ENCODE measurements around the gene PHLPP2.
"Not testable (repeated sequence)": the region's sequence is repeated elsewhere in the genome, so short reads cannot be mapped to it uniquely, and the experiment has no call there.

The PHLPP2 gene

DNA sequence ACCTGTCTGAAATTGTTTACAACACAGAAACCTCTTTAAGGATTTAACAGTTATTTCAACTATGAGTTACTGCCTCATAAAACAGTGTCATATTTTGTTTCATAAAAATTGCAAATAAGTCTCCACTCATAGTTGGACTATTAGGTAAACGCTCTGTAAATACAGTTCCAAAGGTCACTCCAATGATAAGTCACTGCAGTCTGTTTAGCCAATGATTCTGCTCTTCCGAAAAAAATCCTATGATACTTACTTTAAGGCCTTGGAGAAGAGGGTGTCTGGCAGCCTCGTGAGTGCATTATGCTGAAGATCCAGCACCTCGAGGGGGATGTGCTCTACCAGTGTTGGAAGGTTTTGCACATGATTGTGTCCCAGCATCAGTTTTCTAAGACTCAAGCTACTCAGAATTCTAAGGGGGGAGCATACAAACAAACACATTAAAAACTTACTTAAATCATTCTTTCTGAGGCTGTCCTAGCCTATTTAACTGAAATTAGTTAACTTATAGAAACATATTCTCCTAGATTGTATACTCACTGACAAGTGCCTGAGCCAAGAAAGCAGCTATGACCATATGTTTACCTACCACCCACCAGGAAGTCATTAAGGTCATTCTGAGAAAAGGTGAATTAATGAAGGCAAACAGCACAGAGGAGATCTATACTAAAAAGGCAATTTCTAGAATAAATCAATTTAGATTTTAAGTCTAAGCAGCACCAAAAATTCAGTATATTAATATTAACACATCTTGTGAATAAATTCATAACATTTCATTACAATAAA lies 57.4 kb downstream of the PHLPP2 start:
- peak; percentile 24 for DNase-seq

DNA sequence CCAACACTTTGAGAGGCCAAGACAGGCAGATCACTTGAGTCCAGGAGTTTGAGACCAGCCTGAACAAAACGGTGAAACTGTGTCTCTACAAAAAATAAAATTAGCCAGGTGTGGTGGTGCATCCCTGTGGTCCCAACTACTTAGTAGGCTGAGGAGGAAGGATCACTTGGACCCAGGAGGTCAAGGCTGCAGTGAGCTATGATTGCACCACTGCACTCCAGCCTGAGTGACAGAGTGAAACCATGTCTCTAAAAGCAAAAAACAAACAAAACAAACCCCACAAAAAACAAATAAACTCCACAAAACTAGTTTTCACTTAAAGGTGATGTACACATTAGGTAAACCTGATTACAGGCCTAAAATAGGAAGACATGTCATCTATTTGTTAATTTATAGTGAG lies 58.2 kb downstream of the PHLPP2 start:
- no peak for DNase-seq

DNA sequence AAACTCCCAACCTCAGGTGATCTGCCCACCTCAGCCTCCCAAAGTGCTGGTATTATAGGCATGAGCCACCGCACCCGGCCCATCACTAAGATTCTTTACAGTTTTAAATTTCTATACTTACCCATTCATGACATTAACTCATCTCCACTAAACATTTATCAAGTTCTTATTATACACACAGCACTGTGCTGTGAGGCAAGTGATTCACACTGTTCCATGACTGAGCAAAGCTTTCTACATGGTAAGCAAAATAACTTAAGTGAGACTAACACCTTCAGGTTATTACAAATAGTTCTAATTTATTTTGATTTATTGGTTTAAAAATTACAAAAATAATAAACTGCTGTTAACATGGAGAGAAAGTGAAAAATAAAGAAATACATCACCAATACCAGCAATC lies 65.0 kb downstream of the PHLPP2 start:
- DNase-seq: no peak

DNA sequence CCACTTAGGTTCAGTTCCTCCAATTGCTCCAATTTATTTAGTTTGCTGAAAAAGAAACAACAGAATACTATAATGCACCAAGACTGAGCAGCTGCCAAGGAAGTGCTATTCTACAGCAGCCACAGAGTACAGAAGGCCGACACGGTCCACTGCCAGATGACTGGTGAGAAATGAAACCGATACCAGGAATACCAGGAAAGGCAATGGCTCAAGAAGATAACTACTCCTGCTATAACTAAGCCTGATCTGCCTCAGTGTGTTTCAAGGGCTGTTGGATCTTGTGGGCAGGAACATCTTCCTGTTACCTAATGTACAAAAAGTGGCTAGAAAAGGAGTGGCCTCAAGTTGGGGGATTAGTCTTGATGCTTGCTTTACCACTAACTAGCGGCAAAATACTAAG lies 65.7 kb downstream of the PHLPP2 start:
- DNase-seq: no peak

DNA sequence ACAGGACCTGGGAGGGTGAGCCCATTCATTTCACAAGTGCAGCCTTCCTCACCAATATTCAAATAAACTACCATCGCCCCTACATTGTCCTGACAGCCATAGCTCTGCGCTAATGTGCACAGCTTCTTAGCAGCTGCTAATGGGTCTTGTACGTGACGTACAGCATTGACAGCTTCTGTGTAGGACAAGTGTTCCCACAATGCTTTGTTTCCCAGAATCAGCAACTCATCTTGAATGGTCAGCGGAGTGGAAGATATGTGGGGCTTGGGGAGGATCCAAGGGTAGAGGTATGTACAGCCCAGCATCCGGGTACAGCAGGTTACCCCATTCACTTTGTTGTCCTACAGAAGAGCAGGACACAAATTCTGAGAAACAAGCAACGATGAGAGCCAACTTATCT lies 74.8 kb downstream of the PHLPP2 start:
- no peak for DNase-seq

DNA sequence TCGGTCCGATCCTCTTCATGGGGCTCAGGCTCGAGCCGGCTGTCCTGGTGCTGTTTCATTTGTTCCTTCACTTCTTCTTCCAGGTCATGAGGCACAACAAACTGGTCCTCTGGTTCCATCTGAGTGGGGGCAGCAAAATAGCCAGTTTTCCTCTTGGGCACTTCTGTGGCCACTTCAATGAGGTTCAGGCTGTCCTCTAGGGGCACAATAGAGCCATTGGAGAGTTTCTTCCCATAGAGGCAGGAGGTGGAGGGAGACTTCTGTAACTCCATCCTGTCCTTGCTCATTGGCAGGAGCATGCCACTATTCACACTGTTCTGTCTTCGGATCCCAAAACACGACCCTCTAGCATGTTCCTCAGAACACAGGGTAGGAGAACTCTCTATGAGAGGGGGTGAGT lies 75.6 kb downstream of the PHLPP2 start:
- DNase-seq: no peak

DNA sequence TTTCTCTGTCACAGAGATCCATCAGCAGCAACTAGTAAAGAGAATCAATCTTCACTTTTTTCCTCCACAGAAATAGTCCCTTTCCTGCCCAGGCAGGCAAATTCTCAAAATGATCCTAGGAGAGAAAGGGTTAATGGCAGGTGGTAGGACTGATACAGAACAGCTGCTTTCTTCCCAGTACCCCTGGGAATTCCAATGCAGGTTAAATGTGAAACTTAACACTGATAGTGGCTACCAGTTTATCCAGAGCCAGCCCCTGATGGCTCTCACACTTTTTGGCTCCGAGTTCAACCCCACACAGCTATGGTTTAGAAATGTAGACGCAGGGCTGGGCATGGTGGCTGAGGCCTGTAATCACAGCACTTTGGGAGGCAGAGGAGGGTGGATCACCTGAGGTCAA lies 76.3 kb downstream of the PHLPP2 start:
- DNase-seq: peak; percentile 5

DNA sequence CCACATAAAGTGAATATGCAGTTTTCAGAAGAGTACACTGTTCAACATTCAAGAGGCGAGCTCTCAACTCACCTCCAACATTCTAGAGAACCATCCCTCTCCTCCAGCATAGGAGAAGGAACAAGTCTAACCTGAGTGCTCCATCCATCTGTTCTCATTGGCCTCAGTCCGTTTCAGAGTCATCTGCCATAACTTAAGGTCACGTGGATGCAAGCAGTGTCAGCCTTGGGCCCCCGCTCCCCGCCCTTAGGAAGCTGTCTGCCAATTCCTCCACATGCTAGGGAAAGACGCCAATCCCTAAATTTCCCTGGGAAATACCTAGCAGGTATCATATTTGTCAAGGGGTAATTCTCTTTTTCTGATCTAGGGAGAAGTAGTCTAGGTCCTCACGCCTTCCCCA lies 77.1 kb downstream of the PHLPP2 start:
- no peak for DNase-seq

DNA sequence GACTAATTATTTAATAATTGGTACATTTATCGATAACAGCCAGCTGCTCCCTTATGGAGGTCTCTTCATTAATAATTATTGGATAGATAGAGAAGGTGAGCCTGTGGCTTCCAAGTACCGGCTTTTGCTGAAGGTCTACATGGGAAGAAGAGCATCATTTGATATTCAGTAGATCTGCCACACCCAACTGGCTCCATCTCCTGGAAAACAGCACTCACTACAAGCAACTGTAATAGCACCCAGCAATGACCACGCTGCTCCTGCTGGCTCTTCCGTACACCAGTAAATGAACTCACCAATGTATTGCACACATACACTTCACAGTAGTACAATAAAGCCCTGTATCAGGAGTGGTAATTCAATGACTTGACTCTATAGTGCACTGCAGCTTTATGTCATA lies 79.1 kb downstream of the PHLPP2 start:
- peak; percentile 44 for DNase-seq

DNA sequence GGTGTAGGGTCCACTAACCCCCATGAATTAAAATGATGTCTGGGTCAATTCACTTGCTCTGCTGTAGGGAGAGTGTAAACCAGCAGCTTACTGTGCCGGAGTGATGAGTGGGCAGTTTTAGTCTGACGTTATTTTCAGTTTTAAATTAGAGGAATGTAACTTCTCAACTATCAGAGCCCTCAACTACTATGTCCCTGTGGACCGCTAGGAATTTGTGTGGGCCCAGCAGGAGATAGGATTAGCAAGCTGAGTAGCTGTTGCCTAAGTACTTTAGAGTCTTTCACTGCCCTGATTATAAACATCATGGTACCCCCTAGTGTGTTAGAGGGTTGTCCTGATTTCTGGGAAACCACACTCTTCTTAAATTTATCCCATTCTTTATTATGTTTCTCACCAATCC lies 87.1 kb downstream of the PHLPP2 start:
- DNase-seq: no peak

DNA sequence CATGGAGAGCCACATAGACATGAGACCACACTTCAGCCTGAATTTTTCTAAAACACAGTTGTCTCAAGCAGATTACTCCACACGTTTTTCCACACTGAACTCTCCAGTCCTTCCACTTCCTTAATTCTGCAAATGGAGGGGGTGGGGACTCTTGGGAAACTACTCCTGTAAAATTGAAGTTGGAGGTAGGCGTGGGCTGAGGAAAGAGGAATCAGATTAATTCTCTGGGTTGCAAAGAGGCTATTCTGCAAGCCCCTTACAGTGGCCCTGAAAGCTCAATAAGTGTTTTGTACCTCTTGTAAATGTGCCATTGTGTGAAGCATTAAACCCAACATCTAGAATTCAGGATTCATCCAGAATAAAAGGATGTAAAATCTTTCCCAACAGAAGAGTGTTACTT lies 88.9 kb downstream of the PHLPP2 start:
- no peak for DNase-seq

DNA sequence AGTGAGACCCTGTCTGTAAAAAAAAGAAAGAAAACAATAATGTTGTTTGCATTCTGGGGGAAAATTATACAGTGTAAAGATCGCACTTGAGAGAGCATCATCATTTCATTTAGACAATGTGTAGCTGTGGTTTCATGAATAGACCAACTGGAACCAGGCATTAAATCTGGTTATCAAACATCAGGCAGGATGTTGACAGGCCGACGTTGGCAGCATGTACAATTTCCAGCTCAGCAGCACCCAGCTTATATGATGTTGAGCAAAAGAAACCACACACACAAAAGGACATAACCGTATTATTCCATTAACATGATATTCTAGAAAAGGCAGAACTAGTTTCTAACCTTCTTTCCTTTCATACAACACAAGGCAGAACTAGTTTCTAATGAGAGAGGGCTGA lies 92.7 kb downstream of the PHLPP2 start:
- peak; percentile 65 for DNase-seq

DNA sequence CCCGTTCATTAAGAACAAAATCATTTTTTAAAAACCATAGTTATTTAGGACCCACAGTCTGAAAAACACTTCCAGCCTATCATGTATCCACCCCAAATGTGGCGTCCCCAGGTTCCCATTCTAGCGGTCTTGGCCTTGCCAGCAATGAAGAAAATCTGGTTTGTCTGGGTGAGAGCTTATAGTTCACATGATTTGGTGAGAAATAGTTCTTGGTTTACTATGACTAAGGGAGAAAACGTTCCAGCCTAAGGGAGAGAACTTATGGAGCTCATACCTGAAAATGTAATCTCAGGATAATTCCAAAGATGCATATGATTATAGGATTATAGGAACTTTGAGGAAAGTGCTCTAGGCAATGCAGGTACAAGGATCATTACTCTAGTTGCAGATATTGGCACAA lies 93.7 kb downstream of the PHLPP2 start:
- no peak for DNase-seq

DNA sequence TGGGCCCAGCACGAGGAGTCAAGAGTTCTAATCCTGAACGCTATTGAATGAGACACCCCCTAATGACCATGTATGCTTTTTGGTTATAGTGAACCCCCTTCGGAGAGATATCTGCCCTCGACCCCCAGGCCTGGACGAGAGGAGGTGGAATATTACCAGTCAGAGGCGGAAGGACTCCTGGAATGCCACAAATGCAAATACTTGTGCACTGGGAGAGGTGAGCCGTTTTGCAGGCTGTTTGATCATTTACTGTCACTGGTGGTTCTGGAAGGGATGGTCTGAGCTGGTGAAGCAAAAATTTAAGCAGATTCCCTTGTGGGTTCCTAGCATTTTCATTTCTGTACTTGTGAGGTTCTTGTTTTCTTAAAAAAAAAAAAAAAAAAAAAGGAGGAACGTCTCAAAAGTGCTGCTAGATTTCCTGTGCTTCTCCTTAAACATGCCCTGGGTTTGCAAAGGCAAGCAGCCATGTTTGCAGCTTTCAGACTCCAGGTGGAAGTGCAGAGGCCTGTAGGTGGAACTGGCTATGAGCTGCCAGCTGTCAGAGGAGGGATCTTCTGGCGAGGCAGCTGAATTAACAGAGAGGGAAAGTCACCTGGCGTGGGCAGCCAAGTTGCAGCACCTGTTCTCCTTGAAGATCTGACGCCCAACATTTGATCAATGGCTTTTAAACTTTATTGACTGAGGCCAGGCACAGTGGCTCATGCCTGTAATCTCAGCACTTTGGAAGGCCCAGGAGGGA lies 95.1 kb downstream of the PHLPP2 start:
- peak; percentile 62 for DNase-seq

DNA sequence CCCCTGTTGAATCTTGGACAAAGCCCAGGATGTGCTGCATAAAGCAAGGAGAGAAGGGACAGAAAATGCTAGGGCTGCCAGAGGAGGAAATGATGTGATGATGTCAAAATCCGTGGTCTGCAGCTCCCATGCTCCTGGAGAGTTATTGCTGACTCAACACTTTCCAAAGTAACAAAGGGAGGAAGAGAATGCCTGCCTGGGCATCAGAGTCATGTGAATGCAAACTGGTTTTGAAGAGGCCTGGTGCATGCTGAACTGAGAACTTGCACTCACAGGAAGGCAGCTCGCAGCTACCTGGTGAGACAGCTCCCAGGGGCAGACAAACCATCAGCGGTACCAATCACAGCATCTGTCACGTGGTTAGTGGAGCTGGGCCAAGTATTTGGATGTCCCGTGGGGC lies 95.7 kb downstream of the PHLPP2 start:
- DNase-seq: peak; percentile 35

DNA sequence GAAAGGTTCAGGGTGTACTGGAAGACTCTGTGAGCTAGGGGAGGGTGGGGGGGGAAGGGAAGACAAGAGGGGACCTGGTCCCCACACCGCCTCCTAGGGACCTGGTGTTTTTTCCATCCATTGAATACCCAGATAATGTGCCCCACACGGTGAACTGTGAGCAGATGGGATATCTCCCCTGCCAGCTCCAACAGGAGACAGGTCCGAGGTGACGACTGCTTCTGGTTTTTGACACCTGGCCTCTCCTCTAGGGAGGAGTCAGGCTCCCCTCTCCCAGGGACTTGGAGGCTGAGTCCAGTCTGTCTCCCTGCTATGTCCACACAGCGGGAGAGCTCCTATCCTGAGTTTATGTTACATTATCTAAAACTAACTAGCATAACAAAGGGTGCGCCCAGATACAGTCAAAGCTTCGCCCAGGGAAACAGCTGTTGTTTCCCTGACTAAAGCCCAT lies 96.7 kb downstream of the PHLPP2 start:
- peak; percentile 39 for DNase-seq

DNA sequence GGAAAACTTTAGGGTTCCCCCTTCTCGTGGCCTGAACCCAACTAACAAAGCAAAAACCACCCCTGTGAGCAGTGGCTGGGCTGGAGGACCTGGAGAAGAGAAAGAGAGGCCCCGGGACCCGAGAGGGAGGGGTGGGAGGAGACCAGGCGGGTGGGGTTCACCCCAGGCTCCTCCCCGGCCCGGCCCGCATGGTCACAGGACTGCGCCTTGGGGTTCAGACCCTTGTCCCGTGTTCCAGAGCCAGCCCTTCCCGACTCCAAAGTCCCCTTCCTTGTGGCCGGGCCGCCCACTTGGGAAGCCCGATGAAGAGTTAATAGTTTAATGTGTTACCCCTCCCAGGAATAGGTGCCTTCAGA lies 97.7 kb downstream of the PHLPP2 start:
- no peak for DNase-seq

DNA sequence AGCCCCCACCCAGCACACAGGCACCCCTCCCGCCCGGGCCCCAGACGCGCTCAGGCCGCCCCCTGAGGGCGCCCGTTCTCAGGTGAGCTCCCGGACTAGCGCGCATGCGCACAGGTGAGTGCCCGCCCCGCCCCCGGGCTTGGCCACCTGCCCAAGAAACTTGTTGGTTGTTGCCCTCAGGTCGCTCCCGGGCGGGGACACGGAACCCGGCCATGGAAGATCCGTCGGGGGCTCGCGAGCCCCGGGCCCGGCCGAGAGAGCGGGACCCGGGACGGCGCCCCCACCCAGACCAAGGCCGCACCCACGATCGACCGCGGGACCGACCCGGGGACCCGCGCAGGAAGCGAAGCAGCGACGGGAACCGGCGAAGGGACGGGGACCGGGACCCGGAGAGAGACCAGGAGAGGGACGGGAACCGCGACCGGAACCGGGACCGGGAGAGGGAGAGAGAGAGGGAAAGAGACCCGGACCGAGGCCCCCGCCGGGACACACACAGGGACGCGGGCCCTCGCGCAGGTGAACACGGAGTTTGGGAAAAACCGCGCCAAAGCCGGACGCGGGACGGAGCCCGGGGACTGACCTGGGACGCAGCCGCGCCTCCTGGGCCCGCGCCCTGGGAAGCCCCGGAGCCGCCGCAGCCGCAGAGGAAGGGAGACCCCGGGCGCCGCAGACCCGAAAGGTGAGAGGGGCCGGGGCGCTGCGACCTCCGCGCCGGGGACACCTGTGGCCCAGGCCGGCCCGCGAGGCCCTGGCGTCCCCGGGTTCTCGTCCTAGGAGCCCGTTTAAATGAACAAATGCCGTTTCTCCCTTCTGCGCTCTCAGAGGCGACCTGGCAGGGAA lies 98.3 kb downstream of the PHLPP2 start, which contains the start of gene MARVELD3:
TSS of gene MARVELD3 (plus strand) at position 167 of the 840 bp plus-strand sequence. CDS start at position 213, 46 bp downstream.
- peak; percentile 77 for DNase-seq

DNA sequence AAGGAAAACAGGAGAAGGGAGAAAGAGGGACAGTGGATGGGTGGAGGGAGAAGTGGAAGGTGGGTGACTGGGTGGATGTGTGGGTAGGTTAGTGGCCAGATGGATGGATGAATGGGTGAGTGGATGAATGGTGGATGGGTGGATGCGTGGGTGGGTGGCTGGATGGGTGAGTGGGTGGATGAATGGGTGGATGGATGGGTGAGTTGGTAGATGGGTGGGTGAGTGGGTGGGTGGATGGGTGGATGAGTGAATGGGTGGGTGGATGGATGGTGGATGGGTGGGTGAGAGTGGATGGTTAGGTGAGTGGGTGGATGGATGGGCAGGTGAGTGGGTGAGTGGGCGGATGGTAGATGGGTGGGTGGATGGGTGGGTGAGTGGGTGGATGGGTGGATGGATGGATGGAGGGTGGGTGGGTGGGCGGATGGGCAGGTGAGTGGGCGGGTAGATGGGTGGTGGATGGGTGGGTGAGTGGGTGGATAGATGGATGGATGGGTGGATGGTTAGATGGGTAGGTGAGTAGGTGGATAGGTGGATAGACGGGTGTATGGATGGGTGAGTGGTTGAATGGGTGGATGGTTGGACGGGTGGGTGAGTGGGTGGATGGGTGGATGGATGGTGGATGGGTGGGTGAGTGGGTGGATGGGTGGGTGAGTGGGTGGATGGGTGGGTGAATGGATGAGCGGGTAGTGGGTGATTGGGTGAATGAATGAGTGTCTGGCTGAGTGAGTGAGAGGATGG lies 99.2 kb downstream of the PHLPP2 start:
- DNase-seq: no peak

DNA sequence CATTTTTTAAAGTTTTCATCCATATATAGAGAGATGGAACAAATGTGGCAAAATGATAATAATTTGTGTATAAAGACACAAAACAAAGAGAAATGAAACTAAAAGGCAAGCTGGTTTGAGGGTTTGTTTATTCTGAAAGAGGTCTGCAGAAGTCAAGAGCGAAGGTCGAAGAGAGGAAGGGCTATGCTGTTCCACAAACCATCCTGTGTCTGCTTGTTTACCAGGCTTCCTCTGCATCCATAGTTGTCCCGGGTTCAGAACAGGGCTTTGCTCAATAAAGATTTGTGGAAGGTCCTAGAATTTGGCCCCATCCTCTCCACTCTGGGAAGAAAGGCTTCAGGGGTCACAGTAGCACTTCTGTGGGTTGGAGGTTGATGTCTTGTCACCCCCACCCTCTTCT lies 100.9 kb downstream of the PHLPP2 start:
- no peak for DNase-seq

DNA sequence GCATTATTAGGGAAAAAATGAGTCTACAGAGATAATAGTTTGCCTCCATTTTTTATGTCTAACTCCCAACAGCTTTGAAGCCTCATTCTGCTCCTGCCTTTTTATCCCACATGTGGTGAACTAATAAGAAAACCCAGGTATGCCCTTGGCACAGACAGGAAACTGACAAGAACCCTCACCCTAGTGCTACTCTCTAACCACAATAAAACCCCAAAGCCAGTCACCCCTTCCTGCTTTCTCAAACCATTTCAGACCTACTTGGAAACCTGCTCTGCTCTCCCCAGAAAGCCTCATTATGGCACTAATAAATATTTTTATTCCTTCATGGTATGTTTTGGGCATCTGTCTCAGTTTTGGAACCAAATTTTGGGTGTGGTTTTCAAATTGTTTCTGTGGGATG lies 102.4 kb downstream of the PHLPP2 start:
- DNase-seq: no peak

DNA sequence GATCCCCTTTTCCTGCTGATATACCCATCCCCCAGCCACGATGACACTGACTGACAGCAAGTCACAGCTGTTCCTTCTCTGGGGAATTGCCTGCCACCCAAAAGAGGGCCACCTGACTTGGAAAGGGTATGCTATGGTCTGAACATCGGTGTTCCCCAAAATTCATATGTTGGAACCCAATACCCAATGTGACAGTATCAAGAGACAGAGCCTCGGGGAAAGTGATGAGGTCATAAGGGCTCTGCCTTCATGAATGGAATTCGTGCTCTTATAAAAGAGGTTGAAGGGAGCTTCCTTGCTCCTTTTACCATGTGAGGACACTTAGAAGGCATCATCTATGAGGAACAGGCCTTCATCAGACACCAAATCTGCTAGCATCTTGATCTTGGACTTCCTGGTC lies 106.1 kb downstream of the PHLPP2 start:
- DNase-seq: no peak

DNA sequence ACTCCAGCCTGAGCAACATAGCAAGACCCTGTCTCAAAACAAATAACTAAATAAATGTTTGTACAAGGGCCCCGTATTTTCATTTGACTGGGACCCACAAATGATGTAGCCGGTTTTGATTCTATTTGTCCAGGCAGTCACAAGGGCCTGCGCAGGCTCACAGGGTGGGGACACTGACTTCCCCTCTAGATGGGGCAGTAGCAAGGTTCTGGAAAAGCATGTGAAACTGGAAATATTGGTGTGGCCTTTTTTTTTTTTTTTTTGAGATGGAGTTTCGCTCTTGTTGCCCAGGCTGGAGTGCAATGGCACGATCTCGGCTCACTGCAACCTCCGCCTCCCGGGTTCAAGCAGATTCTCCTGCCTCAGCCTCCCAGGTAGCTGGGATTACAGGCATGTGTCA lies 109.5 kb downstream of the PHLPP2 start:
- not testable (repeated sequence) for DNase-seq
